ENCODE data around the gene DRD2.

The DRD2 gene

DNA sequence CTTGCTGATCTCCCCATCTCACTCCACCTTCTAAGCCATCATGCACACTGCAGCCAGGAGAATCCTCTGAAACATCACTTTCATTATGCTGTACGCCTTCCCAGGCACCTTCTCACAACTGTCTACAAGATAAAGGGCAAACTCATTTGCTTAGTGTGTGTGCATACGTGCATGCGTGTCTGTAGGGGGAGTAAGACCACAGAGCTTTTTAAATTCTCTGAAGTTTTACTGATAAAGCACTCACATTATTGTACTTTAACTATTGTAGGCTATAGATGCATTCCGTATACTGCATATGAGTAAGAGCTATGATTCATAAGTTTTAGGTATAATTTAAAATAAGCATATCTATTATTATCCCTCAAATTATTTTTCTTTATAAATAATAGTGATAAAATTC lies 102.9 kb downstream of the DRD2 start:
- no peak overlapping the region for H3K9ac ChIP-seq
- H3K9me3 ChIP-seq (ENCODE audit: control insufficient read depth, low read length): no peaks in the 10 kb centered on the region
- no peaks in the 10 kb centered on the region for H3K79me2 ChIP-seq
- TF ChIP-seq CTCF (IDR thresholded peaks at IDR 0.05): no peak
- H2AFZ ChIP-seq: no peak overlapping the region
- no peaks in the 10 kb centered on the region for H3K4me1 ChIP-seq
- H3K4me2 ChIP-seq (ENCODE audit: low read length): no peak overlapping the region
- H3K27ac ChIP-seq: no peak overlapping the region
- no peaks in the 10 kb centered on the region for H3K36me3 ChIP-seq (ENCODE audit: control insufficient read depth, insufficient read depth, low read length)
- H3K27me3 ChIP-seq (ENCODE audit: control insufficient read depth, insufficient read depth, low read length): no peaks in the 10 kb centered on the region
- no peak overlapping the region for H3K4me3 ChIP-seq (ENCODE audit: low read depth, low read length)

DNA sequence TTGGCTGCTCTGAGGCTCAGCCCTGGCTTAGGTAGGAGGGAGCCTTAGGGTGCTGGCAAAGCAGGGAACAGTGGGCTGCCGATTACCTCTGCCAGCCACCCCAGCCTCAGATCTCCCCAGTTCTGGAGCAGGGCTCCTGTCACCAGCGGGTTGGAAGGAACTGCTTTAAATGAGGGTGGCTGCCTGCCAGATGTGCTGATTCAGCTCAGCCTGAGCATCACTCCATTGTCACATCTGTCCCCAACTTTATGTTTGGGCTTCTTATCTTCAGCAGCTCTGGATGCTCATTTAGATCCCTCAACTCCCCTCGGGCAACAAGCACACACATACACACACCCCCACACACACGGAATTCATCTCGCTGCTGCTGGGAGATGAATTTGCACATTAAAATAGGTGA lies 104.6 kb downstream of the DRD2 start:
- no peak for TF ChIP-seq CTCF (IDR thresholded peaks at IDR 0.05)
- Histone ChIP-seq H3K36me3 (ENCODE audit: control insufficient read depth, insufficient read depth, low read length) (no peaks in the 10 kb centered on the region), H3K9ac (no peak overlapping the region), H3K27me3 (ENCODE audit: control insufficient read depth, insufficient read depth, low read length) (no peaks in the 10 kb centered on the region), H3K4me1 (no peaks in the 10 kb centered on the region), H3K4me2 (ENCODE audit: low read length) (no peak overlapping the region), H3K27ac (no peak overlapping the region), H3K79me2 (no peaks in the 10 kb centered on the region), H3K4me3 (ENCODE audit: low read depth, low read length) (no peak overlapping the region), H3K9me3 (ENCODE audit: control insufficient read depth, low read length) (no peaks in the 10 kb centered on the region), H2AFZ (no peak overlapping the region)

DNA sequence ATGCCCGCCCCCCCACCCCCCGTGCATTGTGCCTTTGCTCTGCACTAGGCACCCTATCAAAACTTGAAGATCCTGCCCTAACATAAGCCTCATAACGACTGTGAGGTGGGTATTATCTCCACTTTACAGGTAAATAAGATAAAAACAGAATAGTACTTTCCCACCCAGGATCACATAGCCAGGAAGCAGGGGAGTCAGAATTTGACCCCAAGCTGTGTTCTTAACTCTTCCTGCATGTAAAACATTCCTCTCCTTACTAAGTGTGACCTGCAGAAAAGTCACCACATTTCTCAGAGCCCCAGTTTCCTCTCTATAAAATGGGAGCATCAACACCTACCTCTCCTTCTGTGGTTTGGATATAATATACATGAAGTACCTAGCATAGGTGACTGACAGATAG lies 105.8 kb downstream of the DRD2 start:
- no peak for TF ChIP-seq CTCF (IDR thresholded peaks at IDR 0.05)
- no peaks in the 10 kb centered on the region for H3K36me3 ChIP-seq (ENCODE audit: control insufficient read depth, insufficient read depth, low read length)
- no peaks in the 10 kb centered on the region for H3K79me2 ChIP-seq
- H2AFZ ChIP-seq: no peak overlapping the region
- no peak overlapping the region for H3K27ac ChIP-seq
- no peak overlapping the region for H3K4me3 ChIP-seq (ENCODE audit: low read depth, low read length)
- H3K27me3 ChIP-seq (ENCODE audit: control insufficient read depth, insufficient read depth, low read length): no peaks in the 10 kb centered on the region
- H3K9me3 ChIP-seq (ENCODE audit: control insufficient read depth, low read length): no peaks in the 10 kb centered on the region
- H3K4me1 ChIP-seq: no peaks in the 10 kb centered on the region
- H3K9ac ChIP-seq: no peak overlapping the region
- H3K4me2 ChIP-seq (ENCODE audit: low read length): no peak overlapping the region

DNA sequence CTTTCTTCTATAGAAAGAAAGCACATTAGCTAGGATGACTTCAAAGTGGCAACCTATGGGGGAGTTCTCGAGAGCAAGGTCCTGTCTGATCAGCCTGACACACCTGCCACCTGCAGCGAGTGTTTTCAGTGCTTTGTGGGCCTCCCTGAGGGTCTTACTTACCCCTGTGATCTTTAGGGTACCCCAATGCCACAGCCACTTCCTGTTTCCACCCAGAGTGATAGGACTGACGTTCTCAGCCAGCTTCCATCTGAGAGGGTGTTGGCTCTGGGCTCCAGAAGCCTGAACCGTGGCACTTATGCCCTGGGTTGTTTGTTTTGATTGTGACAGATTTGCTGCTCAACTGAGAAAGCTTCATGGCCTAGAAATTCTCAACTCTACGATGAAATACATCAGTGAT lies 109.3 kb downstream of the DRD2 start:
- Histone ChIP-seq H3K4me3 (ENCODE audit: low read depth, low read length) (no peak overlapping the region), H3K4me1 (no peaks in the 10 kb centered on the region), H3K9ac (no peak overlapping the region), H3K79me2 (no peaks in the 10 kb centered on the region), H3K27ac (no peak overlapping the region), H3K9me3 (ENCODE audit: control insufficient read depth, low read length) (no peaks in the 10 kb centered on the region), H2AFZ (no peak overlapping the region), H3K4me2 (ENCODE audit: low read length) (no peak overlapping the region), H3K27me3 (ENCODE audit: control insufficient read depth, insufficient read depth, low read length) (no peaks in the 10 kb centered on the region), H3K36me3 (ENCODE audit: control insufficient read depth, insufficient read depth, low read length) (no peaks in the 10 kb centered on the region)
- no peak for TF ChIP-seq CTCF (IDR thresholded peaks at IDR 0.05)

GRCh38 chr11:113363996-113364641 lies 111.1 kb downstream of the DRD2 start:
- Histone ChIP-seq H3K9me3 (ENCODE audit: control insufficient read depth, low read length) (no peaks in the 10 kb centered on the region), H3K4me1 (no peaks in the 10 kb centered on the region), H3K27me3 (ENCODE audit: control insufficient read depth, insufficient read depth, low read length) (no peaks in the 10 kb centered on the region), H3K36me3 (ENCODE audit: control insufficient read depth, insufficient read depth, low read length) (no peaks in the 10 kb centered on the region), H3K4me3 (ENCODE audit: low read depth, low read length) (no peak overlapping the region), H3K4me2 (ENCODE audit: low read length) (no peak overlapping the region), H3K27ac (no peak overlapping the region), H3K79me2 (no peaks in the 10 kb centered on the region), H2AFZ (no peak overlapping the region), H3K9ac (no peak overlapping the region)
- TF ChIP-seq CTCF (IDR thresholded peaks at IDR 0.05): no peak
